ENCODE data around the gene RBBP7. TPM values are rescaled to one million over a fixed set of nuclear protein-coding genes. Genes with fewer than 3 reads are reported as not detected.

Gene RBBP7
- total and polyA plus RNA-seq, 3 experiments from 2014 or later, result 155 to 163 (median 156) TPM

DNA sequence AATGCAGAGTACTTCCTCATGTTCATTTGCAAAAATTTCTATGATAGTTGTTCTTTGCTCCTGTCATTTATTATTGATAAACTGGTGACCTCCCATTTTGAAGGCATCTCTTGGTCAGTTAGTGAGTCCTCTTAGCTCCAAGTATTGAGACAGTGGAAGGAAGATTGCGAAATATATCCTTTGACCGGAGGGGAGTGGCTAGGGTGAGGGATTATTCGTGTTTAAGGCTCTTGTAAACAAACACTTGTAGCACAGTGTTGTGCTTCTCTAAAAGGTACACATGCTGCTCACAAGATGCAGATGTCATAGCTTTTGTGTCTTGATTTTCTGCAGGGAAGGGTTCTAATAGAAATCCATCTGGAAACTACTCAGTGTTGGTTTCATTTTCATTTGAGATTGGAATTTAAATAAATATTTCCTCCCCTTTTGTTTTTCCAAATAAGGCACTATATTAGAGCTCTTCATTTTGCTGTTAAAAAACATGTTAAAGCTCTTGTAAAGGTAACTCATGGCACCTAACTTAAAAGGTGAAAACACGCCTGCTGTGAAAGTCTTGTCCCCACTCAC is 62.1 kb downstream of the RBBP7 start:
- H3K9me3 Mint-ChIP-seq, result no peaks in the 10 kb centered on the region
- Histone ChIP-seq H3K27me3 (ENCODE audit: insufficient read depth, low read length, poor library complexity, severe bottlenecking) (no peaks in the 10 kb centered on the region), H3K9me3 (ENCODE audit: low read length) (no peaks in the 10 kb centered on the region), H3K27ac (ENCODE audit: low read depth, low read length) (no peak overlapping the region), H3K4me1 (ENCODE audit: insufficient read depth, low read length) (no peaks in the 10 kb centered on the region), H3K4me3 (ENCODE audit: low read length) (no peak overlapping the region), H3K36me3 (ENCODE audit: insufficient read depth, low read length) (no peaks in the 10 kb centered on the region)
- H3K27me3 Mint-ChIP-seq, result no peaks in the 10 kb centered on the region
- ChIA-PET CTCF (no interaction called here), POLR2A (no interaction called here)
- H3K4me3 Mint-ChIP-seq, result no peak overlapping the region
- peak overlapping the region in 4 of 8 donors; percentile 1 to 52 (median 18) for H3K27ac Mint-ChIP-seq
- peaks cover 32 to 40% (median 37%) of the 10 kb centered on the region in 3 donors for H3K4me1 Mint-ChIP-seq
- DNase-seq, result no peak
- peaks cover 3 to 11% (median 6%) of the 10 kb centered on the region in 3 donors for H3K36me3 Mint-ChIP-seq

GRCh38 chrX:16807548-16807947 is 62.6 kb downstream of the RBBP7 start:
- Histone ChIP-seq H3K4me1 (ENCODE audit: insufficient read depth, low read length) (no peaks in the 10 kb centered on the region), H3K9me3 (ENCODE audit: low read length) (no peaks in the 10 kb centered on the region), H3K27me3 (ENCODE audit: insufficient read depth, low read length, poor library complexity, severe bottlenecking) (no peaks in the 10 kb centered on the region), H3K4me3 (ENCODE audit: low read length) (no peak overlapping the region), H3K36me3 (ENCODE audit: insufficient read depth, low read length) (no peaks in the 10 kb centered on the region), H3K27ac (ENCODE audit: low read depth, low read length) (no peak overlapping the region)
- Mint-ChIP-seq H3K4me1 (peaks cover 32 to 40% (median 38%) of the 10 kb centered on the region in 3 donors), H3K36me3 (peaks cover 0 to 8% (median 4%) of the 10 kb centered on the region in 3 donors), H3K27me3 (no peaks in the 10 kb centered on the region), H3K4me3 (no peak overlapping the region), H3K27ac (peak overlapping the region in 2 of 8 donors; percentile 7 to 35), H3K9me3 (no peaks in the 10 kb centered on the region)
- POLR2A ChIA-PET, result no interaction called here
- no peak for DNase-seq
- CTCF ChIA-PET, result no interaction called here

DNA sequence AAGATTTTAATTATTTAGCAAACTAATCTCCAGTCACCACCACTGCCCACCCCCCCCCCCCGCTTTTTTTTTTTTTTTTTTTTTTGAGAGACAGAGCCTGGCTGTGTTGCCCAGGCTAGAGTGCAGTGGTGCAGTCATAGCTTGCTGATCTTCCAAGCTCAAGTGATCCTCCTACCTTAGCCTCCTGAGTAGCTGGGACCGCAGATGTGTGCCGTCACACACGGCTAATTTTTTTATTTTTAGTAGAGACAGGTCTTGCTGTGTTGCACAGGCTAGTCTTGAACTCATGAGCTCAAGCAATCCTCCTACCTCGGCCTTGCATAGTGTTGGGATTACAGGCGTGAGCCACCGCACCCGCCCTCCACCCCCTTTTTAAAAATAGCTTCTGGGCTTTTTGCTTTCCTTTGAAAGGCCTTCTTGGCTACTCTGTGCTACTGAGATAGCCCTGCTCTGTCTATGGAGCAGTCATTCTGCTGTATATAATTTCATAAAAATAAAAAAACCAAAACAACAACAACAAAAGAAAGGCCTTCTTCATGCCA is 65.2 kb downstream of the RBBP7 start:
- POLR2A ChIA-PET, result no interaction called here
- Histone ChIP-seq H3K36me3 (ENCODE audit: insufficient read depth, low read length) (no peaks in the 10 kb centered on the region), H3K27ac (ENCODE audit: low read depth, low read length) (no peak overlapping the region), H3K4me1 (ENCODE audit: insufficient read depth, low read length) (no peaks in the 10 kb centered on the region), H3K27me3 (ENCODE audit: insufficient read depth, low read length, poor library complexity, severe bottlenecking) (no peaks in the 10 kb centered on the region), H3K9me3 (ENCODE audit: low read length) (no peaks in the 10 kb centered on the region), H3K4me3 (ENCODE audit: low read length) (no peak overlapping the region)
- Mint-ChIP-seq H3K4me3 (peak overlapping the region in 1 of 7 donors; percentile 66), H3K27ac (no peak overlapping the region), H3K9me3 (no peaks in the 10 kb centered on the region), H3K36me3 (peaks cover 0 to 13% (median 4%) of the 10 kb centered on the region in 3 donors), H3K4me1 (peaks cover 35 to 42% (median 40%) of the 10 kb centered on the region in 3 donors), H3K27me3 (no peaks in the 10 kb centered on the region)
- no peak for DNase-seq
- CTCF ChIA-PET, result no interaction called here

- H3K36me3 ChIP-seq (ENCODE audit: insufficient read depth, low read length), result peaks cover 4% of the 10 kb centered on the region
- no peaks in the 10 kb centered on the region for H3K9me3 ChIP-seq (ENCODE audit: low read length)
- H3K4me3 Mint-ChIP-seq, result peak overlapping the region in 1 of 7 donors; percentile 24
- peaks cover 3 to 34% (median 6%) of the 10 kb centered on the region in 3 donors for H3K36me3 Mint-ChIP-seq
- CTCF ChIA-PET, result no interaction called here
- no peak overlapping the region for H3K27ac ChIP-seq (ENCODE audit: low read depth, low read length)
- no peaks in the 10 kb centered on the region for H3K27me3 ChIP-seq (ENCODE audit: insufficient read depth, low read length, poor library complexity, severe bottlenecking)
- no peaks in the 10 kb centered on the region for H3K4me1 ChIP-seq (ENCODE audit: insufficient read depth, low read length)
- POLR2A ChIA-PET, result no interaction called here
- no peaks in the 10 kb centered on the region for H3K9me3 Mint-ChIP-seq
- H3K4me3 ChIP-seq (ENCODE audit: low read length), result no peak overlapping the region
- H3K27ac Mint-ChIP-seq, result no peak overlapping the region
- no peak for DNase-seq
- no peaks in the 10 kb centered on the region for H3K27me3 Mint-ChIP-seq
- H3K4me1 Mint-ChIP-seq, result peaks cover 18 to 31% (median 26%) of the 10 kb centered on the region in 3 donors
Observed at GRCh38 chrX:16797841-16798240, 72.3 kb downstream of the RBBP7 start.

- H3K27me3 Mint-ChIP-seq, result no peaks in the 10 kb centered on the region
- no peak for DNase-seq
- no peaks in the 10 kb centered on the region for H3K4me1 ChIP-seq (ENCODE audit: insufficient read depth, low read length)
- peaks cover 4% of the 10 kb centered on the region for H3K36me3 ChIP-seq (ENCODE audit: insufficient read depth, low read length)
- H3K27ac ChIP-seq (ENCODE audit: low read depth, low read length), result no peak overlapping the region
- peaks cover 3 to 32% (median 6%) of the 10 kb centered on the region in 3 donors for H3K36me3 Mint-ChIP-seq
- no peak overlapping the region for H3K4me3 ChIP-seq (ENCODE audit: low read length)
- ChIA-PET CTCF (no interaction called here), POLR2A (no interaction called here)
- no peaks in the 10 kb centered on the region for H3K9me3 Mint-ChIP-seq
- no peaks in the 10 kb centered on the region for H3K9me3 ChIP-seq (ENCODE audit: low read length)
- H3K27me3 ChIP-seq (ENCODE audit: insufficient read depth, low read length, poor library complexity, severe bottlenecking), result no peaks in the 10 kb centered on the region
- H3K4me1 Mint-ChIP-seq, result peaks cover 16 to 31% (median 22%) of the 10 kb centered on the region in 3 donors
- no peak overlapping the region for H3K27ac Mint-ChIP-seq
- H3K4me3 Mint-ChIP-seq, result no peak overlapping the region
Observed at GRCh38 chrX:16797358-16797757, 72.8 kb downstream of the RBBP7 start.

- no peak overlapping the region for H3K27ac Mint-ChIP-seq
- no peaks in the 10 kb centered on the region for H3K27me3 Mint-ChIP-seq
- DNase-seq, result no peak
- peaks cover 20 to 34% (median 22%) of the 10 kb centered on the region in 3 donors for H3K4me1 Mint-ChIP-seq
- CTCF ChIA-PET, result no interaction called here
- H3K9me3 Mint-ChIP-seq, result no peaks in the 10 kb centered on the region
- H3K4me3 Mint-ChIP-seq, result no peak overlapping the region
- POLR2A ChIA-PET, result no interaction called here
- H3K4me1 ChIP-seq (ENCODE audit: insufficient read depth, low read length), result no peaks in the 10 kb centered on the region
- H3K36me3 Mint-ChIP-seq, result peaks cover 3 to 39% (median 8%) of the 10 kb centered on the region in 3 donors
- H3K4me3 ChIP-seq (ENCODE audit: low read length), result no peak overlapping the region
- peaks cover 4% of the 10 kb centered on the region for H3K36me3 ChIP-seq (ENCODE audit: insufficient read depth, low read length)
- no peaks in the 10 kb centered on the region for H3K27me3 ChIP-seq (ENCODE audit: insufficient read depth, low read length, poor library complexity, severe bottlenecking)
- no peaks in the 10 kb centered on the region for H3K9me3 ChIP-seq (ENCODE audit: low read length)
- no peak overlapping the region for H3K27ac ChIP-seq (ENCODE audit: low read depth, low read length)
Observed at GRCh38 chrX:16796298-16796697, 73.9 kb downstream of the RBBP7 start.

Other genes starting within 250 kb of the RBBP7 start
- not detected for gene S100G, start 220.2 kb downstream of the RBBP7 start, total RNA-seq
- gene S100G, start 220.2 kb downstream of the RBBP7 start, polyA plus RNA-seq, result not detected
- gene CTPS2, start 157.7 kb downstream of the RBBP7 start, total RNA-seq, result 1 to 10 TPM; 5.2 to 5.7 TPM
- gene CTPS2, start 157.7 kb downstream of the RBBP7 start, polyA plus RNA-seq, result 3.1 TPM
- 10 to 100 TPM; 18.9 to 22.6 TPM for gene SYAP1, start 150.8 kb downstream of the RBBP7 start, total RNA-seq
- 22.6 TPM for gene SYAP1, start 150.8 kb downstream of the RBBP7 start, polyA plus RNA-seq
- gene TXLNG, start 83.9 kb downstream of the RBBP7 start, total RNA-seq, result 10 to 100 TPM; 22.4 to 23.3 TPM
- 18.3 TPM for gene TXLNG, start 83.9 kb downstream of the RBBP7 start, polyA plus RNA-seq
- under 1 TPM; 0.11 to 0.49 TPM for gene REPS2, start 76.3 kb upstream of the RBBP7 start, total RNA-seq
- gene REPS2, start 76.3 kb upstream of the RBBP7 start, polyA plus RNA-seq, result 0.02 TPM